GM19025 (cell line): ENCODE measurements around the gene LDAF1.
"Not testable (repeated sequence)": the region's sequence is repeated elsewhere in the genome, so short reads cannot be mapped to it uniquely, and the experiment has no call there.

Experiments
- ATAC-seq: cut with Tn5 transposase; IDR thresholded peaks from one replicate; pipeline ENCODE4 v1.9.1; 2021; ENCODE audit warnings: mild to moderate bottlenecking, low read depth, moderate library complexity; ENCODE audit not compliant: unreplicated experiment

The LDAF1 gene

DNA sequence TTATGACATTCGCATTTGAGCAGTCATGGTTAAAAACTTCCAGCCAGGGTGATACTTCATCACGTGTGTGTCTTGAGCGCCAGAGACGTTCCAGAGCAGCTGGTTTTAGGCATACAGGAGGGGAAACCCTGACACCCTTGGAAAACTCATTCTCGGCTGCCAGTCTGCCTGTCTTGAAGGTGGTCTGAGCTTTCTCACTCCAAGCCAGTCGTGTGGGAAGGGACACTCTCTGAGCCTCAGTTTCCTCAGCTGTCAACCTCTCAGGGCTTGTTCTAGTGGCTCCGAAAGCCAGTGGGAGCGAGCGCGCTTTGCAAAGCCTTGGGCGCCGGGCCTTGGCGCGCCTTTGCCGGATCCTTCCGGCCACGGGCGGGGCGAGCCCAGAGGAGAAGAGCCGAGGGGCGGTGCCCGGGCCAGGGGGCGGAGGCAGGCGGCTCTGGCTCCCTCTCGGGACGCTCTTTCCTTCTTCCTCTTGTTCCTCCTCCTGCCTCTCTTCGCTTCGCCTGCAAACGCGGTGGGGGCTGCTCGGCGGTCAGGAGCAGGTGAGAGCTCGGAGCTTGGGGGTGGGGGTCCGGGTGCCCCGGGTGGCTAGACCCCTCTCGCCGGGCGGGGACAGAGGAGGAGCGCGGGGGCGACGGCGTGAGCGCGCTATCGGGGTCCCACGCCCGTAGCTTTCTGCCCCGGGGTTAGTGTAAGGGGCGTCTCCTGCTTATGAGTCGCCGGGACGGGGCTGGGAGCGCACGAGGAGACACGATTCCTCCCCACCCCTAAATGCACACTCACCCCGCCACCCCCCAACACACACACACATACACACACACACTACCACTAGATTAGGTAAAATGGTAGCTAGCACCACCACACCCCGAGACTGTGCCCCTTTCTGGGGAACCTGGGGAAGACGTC, at the start of gene LDAF1:
Gene LDAF1, plus strand, starts transcription at position 467 of the 903 bp plus-strand sequence. CDS start 2,509 bp downstream, outside the sequence.
- ATAC-seq: peak; percentile 88

DNA sequence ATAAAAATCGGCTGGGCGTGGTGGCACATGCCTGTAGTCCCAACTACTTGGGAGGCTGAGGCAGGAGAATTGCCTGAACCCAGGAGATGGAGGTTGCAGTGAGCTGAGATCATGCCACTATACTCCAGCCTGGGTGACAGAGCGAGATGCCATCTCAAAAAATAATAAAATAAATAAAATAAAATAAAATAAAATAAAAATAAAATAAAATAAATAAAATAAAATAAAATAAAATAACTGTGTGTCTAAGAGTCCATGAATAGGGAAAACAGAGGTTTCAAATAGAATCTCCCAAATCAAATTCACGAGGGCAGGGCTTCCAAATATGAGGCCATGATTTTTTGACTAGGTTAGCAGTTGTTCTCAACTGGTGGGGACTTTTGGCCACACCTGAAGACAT, 42.9 kb upstream of the LDAF1 start:
- not testable (repeated sequence) for ATAC-seq

- no peak for ATAC-seq
Measured at GRCh38 chr16:21116148-21116693, 42.3 kb upstream of the LDAF1 start.

GRCh38 chr16:21117567-21117966, 40.9 kb upstream of the LDAF1 start:
- ATAC-seq: no peak

- ATAC-seq: no peak
Measured at GRCh38 chr16:21120976-21121520, 37.4 kb upstream of the LDAF1 start.

- no peak for ATAC-seq
Measured at GRCh38 chr16:21125191-21125590, 33.3 kb upstream of the LDAF1 start.

DNA sequence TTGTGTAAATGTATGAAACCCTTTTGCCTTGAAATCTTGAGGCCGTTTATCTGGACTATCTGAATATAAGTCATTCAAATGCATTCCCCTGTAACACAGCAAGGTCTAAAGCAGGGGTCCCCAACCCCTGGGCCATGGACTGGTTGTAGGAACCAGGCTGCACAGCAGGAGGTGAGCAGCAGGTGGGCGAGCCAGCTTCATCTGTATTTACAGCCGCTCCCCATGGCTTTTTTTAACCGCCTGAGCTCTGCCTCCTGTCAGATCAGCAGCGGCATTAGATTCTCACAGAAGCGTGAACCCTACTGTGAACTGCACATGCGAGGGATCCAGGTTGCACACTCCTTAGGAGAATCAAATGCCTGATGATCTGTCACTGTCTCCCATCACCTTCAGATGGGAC, 32.0 kb upstream of the LDAF1 start:
- ATAC-seq: no peak

DNA sequence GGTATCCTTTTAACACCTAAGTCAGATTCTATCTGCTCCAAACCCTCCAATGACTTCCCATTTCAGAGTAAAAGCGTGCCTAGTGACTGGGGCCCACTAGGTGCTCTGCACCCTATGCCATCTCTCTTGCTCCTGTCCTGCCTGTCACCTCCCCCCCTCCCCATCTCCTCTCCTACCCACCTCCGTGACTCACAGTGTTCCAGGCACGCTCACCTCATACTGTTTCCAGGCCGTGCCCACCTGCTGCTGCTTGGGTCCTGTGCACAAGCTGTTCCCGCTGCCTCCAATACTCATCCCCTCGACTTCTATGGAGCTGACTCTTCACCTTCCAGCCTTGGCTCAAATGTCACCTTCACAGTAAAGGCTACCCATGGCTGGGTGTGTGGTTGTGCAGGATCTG, 29.5 kb upstream of the LDAF1 start:
- no peak for ATAC-seq

GRCh38 chr16:21130811-21131210, 27.7 kb upstream of the LDAF1 start:
- ATAC-seq: no peak

DNA sequence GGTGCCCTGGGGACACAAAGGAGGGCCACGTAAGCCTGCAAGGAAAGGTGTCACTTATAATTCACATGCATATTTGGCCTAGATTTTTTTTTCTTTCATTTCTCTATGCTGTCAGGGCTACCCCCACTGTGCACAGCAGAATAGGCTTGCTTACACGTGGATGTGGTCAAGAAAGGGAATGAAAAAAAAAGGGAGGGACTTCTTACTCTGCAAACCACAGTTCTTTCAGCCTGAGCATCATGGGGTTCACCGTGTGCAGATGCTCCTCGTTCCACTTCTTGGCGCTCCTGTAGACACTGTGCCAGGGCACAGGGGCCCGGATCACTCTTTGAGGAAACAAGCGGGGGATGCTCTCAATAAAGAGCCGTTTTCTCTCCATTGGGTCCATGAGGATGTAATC, 24.4 kb upstream of the LDAF1 start:
- no peak for ATAC-seq

GRCh38 chr16:21145738-21146137, 12.7 kb upstream of the LDAF1 start:
- ATAC-seq: no peak

GRCh38 chr16:21150375-21151001, 8.0 kb upstream of the LDAF1 start, which contains the start of gene DNAH3:
Gene DNAH3, minus strand, starts transcription at chr16:21150846. Its CDS starts 527 bp downstream, at chr16:21150319.
- ATAC-seq: no peak

DNA sequence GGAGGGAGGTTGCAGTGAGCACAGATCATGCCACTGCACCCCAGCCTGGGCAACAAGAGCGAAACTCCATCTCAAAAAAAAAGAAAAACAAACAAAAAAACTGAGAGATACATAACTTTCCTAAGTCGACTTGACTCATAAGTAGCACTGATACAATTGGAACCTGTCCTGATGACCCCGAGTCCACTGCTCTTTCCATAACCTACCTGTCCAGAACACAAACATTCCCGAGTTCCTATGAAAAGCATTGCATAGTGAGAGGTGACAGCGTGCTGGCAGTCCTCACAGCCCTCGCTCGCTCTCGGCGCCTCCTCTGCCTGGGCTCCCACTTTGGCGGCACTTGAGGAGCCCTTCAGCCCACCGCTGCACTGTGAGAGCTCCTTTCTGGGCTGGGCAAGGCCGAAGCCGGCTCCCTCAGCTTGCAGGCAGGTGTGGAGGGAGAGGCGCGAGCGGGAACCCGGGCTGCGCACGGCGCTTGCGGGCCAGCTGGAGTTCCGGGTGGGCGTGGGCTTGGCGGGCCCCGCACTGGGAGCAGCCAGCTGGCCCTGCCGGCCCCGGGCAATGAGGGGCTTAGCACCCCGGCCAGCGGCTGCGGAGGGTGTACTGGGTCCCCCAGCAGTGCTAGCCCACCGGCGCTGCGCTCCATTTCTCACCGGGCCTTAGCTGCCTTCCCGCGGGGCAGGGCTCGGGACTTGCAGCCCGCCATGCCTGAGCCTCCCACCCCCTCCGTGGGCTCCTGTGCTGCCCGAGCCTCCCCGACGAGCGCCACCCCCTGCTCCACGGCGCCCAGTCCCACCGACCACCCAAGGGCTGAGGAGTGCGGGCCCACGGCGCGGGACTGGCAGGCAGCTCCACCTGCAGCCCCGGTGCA, 6.1 kb upstream of the LDAF1 start:
- ATAC-seq: not testable (repeated sequence)

DNA sequence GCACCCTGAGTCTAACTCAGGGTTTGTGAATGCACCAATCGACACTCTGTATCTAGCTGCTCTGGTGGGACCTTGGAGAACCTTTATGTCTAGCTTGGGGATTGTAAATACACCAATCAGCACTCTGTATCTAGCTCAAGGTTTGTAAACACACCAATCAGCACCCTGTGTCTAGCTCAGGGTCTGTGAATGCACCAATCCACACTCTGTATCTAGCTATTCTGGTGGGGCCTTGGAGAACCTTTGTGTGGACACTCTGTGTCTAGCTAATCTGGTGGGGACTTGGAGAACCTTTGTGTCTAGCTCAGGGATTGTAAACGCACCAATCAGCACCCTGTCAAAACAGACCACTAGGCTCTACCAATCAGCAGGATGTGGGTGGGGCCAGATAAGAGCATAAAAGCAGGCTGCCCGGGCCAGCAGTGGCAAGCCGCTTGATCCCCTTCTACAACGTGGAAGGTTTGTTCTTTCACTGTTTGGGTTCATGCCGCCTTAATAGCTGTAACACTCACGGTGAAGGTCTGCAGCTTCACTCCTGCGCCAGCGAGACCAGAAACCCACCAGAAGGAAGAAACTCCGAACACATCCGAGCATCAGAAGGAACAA, 5.2 kb upstream of the LDAF1 start:
- not testable (repeated sequence) for ATAC-seq

GRCh38 chr16:21156011-21156410, 2.5 kb upstream of the LDAF1 start:
- ATAC-seq: not testable (repeated sequence)

GRCh38 chr16:21156767-21157467, 1.6 kb upstream of the LDAF1 start:
- no peak for ATAC-seq

GRCh38 chr16:21157632-21158031, 842 bp upstream of the LDAF1 start:
- no peak for ATAC-seq

DNA sequence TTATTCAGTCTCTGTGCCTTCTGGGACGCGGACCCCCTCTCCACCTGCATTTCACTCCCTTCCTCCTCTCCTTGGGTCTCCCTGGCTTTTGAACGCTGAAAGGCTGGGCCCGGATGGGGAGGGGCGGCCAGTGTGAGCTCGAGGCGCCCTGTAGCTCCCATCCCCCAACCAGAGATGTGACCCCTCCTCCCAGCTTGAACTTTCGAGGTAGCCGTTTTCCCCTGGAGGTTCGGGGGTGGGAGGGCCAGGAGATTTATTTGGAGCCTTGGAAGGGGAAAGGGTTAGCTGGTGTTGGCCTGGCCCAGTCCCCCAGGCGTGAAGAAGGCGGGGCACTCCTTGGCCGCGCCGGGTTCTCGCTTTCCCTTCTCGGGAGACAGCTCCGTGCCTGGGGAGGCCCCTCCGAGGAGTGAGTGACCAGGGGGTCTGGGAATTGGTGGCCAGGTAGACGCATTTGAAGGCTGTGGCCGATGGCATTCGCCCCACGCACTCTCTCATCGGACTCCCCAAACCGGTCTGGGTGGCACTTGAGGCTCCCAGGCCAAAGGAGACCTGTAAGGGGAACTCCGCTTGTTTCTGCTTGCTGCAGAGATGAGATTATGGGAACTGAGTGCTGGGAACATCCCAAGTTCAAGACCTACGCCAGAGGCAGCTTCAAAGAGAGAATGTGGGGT, 942 bp downstream of the LDAF1 start:
- no peak for ATAC-seq

DNA sequence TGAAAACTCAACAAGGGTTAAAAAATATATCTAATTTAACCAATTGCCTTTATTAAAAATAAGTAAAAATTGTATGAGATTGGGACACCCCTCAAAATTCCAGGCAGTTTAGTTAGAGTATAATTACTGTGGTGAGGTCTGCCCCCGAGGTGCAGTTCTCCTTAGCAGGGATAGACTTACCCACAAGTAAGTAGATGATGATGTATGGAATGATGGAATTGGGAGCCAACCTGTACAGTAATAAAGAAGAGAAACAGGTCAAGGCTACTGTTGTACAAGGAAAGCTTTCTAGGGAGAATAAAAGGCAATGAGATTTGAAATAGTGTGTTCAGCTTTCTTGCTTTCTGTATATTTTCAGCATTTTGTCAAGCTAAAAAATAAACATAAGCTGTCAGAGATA, 1.8 kb downstream of the LDAF1 start:
- no peak for ATAC-seq
